Vagina (tissue), 2 donors: Measurements from ENCODE around the gene GRM2. TPM values are rescaled to one million over a fixed set of nuclear protein-coding genes. Genes with fewer than 3 reads are reported as not detected.
A peak's percentile ranks its signal among the peaks of the same experiment; 100 is the strongest.

Experiments
- DNase-seq, 2 donors: peaks; one replicate each; pipeline ENCODE4 v3.0.0-alpha.2; 2017; ENCODE audit errors: extremely low spot score in 2 of 2
- H3K27ac ChIP-seq: fragments of 200-600 bp; sonication (generic); one replicate; pipeline ENCODE4 v1.5.1; 2019
- H3K27me3 ChIP-seq: fragments of 200-600 bp; sonication (generic); one replicate; pipeline ENCODE4 v1.5.1; 2019
- H3K36me3 ChIP-seq, 2 donors: fragments of 200-600 bp; sonication (generic); one replicate each; pipeline ENCODE4 v1.5.1; 2017 to 2019
- H3K4me1 ChIP-seq: fragments of 200-600 bp; sonication (generic); one replicate; pipeline ENCODE4 v1.5.1; 2019
- H3K4me3 ChIP-seq, 2 donors: fragments of 200-600 bp; sonication (generic); 1 replicate in 1 of 2; 2 replicates in 1 of 2; pipeline ENCODE4 v1.5.1; 2016 to 2019
- H3K9me3 ChIP-seq: fragments of 200-600 bp; sonication (generic); one replicate; pipeline ENCODE4 v1.5.1; 2019
- CTCF ChIP-seq, 3 experiments: fragments of 450-650 bp in 2 of 3; fragments of 200-600 bp in 1 of 3; sonication (generic) in 1 of 3; IDR thresholded peaks; one replicate each; pipeline ENCODE4 v1.5.1; 2017 to 2019; ENCODE audit warnings: antibody characterized with exemption in 3 of 3, mild to moderate bottlenecking in 2 of 3, moderate library complexity in 2 of 3
- POLR2A ChIP-seq, 2 donors: fragments of 450-650 bp; IDR thresholded peaks; one replicate each; pipeline ENCODE4 v1.6.1; 2017; ENCODE audit warnings: antibody characterized with exemption in 2 of 2, mild to moderate bottlenecking in 2 of 2, moderate library complexity in 2 of 2
- POLR2AphosphoS5 ChIP-seq, 2 donors: sonication (generic); formaldehyde crosslinking; IDR thresholded peaks; one replicate each; pipeline ENCODE4 v1.9.0; 2017; ENCODE audit warnings: antibody characterized with exemption in 2 of 2, mild to moderate bottlenecking in 2 of 2, low read depth in 1 of 2; ENCODE audit not compliant: insufficient read depth in 1 of 2
- intact Hi-C: fragments of 100-400 bp; cut with DNase I; formaldehyde crosslinking; loops from one replicate; pipeline ENCODE4 v1.15.1; 2023
- total RNA-seq: library from RNA; depleted of rRNA; stranded (reverse); fragments of >200 nt; gene quantifications from one replicate; pipeline ENCODE4 v1.2.3, GENCODE V29; 2016

GRM2 gene
- total RNA-seq, 1 donor from 2014 or later = not detected

DNA sequence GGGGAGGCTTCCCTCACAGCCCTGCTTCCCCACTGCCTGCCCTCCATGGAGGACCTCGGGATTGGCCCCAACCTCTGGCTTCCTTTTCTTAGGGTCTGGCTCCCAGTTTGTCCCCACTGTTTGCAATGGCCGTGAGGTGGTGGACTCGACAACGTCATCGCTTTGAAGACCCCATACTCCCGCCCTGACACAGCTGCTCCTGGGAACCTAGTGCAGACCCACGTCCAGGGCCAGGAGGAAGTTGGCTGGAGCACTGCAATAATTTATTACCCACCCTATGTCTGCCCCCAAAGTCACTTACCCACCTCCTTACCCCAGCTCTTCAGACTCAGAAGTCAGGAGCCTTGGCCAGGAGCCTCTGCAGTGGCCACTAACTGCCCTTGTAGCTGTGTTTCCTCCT lies 11.1 kb downstream of the GRM2 start:
- intact Hi-C loops = no loop called here
- DNase-seq = no peak
- no peak overlapping the region for H3K4me3 ChIP-seq
- no peak for TF ChIP-seq POLR2AphosphoS5 (IDR thresholded peaks at IDR 0.05; ENCODE audit: insufficient read depth in 1 of 2, low read depth in 1 of 2)
- TF ChIP-seq POLR2A (IDR thresholded peaks at IDR 0.05) = no peak
- no peak for TF ChIP-seq CTCF (IDR thresholded peaks at IDR 0.05)
- no peaks in the 10 kb centered on the region for H3K36me3 ChIP-seq
- H3K27me3 ChIP-seq = no peaks in the 10 kb centered on the region
- no peak overlapping the region for H3K27ac ChIP-seq
- H3K4me1 ChIP-seq = no peaks in the 10 kb centered on the region
- H3K9me3 ChIP-seq = no peaks in the 10 kb centered on the region

- Histone ChIP-seq H3K36me3 (no peaks in the 10 kb centered on the region), H3K4me3 (no peak overlapping the region), H3K27ac (no peak overlapping the region), H3K4me1 (no peaks in the 10 kb centered on the region), H3K27me3 (no peaks in the 10 kb centered on the region), H3K9me3 (no peaks in the 10 kb centered on the region)
- TF ChIP-seq POLR2A (IDR thresholded peaks at IDR 0.05) (no peak), CTCF (IDR thresholded peaks at IDR 0.05) (peak in 1 of 3 experiments; percentile 21)
- intact Hi-C loops = no loop called here
- DNase-seq = peak in 1 of 2 donors; percentile 85
Observed at GRCh38 chr3:51718547-51719409, 11.9 kb downstream of the GRM2 start.

DNA sequence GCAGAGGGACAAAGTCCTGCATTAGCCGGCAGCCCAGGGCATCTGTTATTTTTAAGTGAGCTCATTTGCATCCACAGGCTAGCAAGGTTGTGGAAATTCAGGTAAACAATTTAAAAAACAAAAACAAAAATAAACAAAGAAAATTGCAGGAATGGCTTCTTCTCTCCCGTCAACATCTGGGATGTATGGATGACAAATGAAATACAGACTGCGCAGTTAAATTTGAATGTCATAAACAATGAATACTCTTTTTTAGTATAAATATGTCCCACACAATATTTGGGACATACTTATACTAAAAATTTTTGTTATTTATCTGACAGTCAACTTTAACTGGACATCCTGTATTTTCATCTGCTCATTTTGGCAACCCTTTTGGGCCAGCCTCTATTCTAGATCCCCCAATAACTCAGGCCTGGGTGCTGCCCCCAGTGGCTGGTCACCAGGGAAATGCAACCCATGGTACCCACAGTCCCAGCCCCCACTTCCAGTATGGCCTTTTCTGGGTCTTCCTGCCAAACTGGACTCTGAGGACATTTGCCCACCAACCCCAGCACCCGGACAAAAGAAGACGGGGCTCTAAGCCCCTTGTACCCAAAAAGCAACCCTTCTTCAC lies 12.7 kb downstream of the GRM2 start:
- no peaks in the 10 kb centered on the region for H3K36me3 ChIP-seq
- no peak for DNase-seq
- intact Hi-C loops = no loop called here
- TF ChIP-seq POLR2AphosphoS5 (IDR thresholded peaks at IDR 0.05; ENCODE audit: insufficient read depth in 1 of 2, low read depth in 1 of 2) (no peak), POLR2A (IDR thresholded peaks at IDR 0.05) (no peak), CTCF (IDR thresholded peaks at IDR 0.05) (no peak)
- no peaks in the 10 kb centered on the region for H3K4me1 ChIP-seq
- no peak overlapping the region for H3K4me3 ChIP-seq
- no peaks in the 10 kb centered on the region for H3K9me3 ChIP-seq
- H3K27me3 ChIP-seq = no peaks in the 10 kb centered on the region
- no peak overlapping the region for H3K27ac ChIP-seq

GRCh38 chr3:51720292-51721061 lies 13.6 kb downstream of the GRM2 start:
- peak in 1 of 2 donors; percentile 79 for DNase-seq
- no peak overlapping the region for H3K4me3 ChIP-seq
- intact Hi-C loops = no loop called here
- no peak overlapping the region for H3K27ac ChIP-seq
- H3K4me1 ChIP-seq = no peaks in the 10 kb centered on the region
- no peaks in the 10 kb centered on the region for H3K27me3 ChIP-seq
- no peaks in the 10 kb centered on the region for H3K36me3 ChIP-seq
- TF ChIP-seq POLR2AphosphoS5 (IDR thresholded peaks at IDR 0.05; ENCODE audit: insufficient read depth in 1 of 2, low read depth in 1 of 2) = no peak
- TF ChIP-seq POLR2A (IDR thresholded peaks at IDR 0.05) = no peak
- TF ChIP-seq CTCF (IDR thresholded peaks at IDR 0.05) = no peak
- no peaks in the 10 kb centered on the region for H3K9me3 ChIP-seq
